Islet of Langerhans (tissue), 1 donor: ENCODE measurements around the gene JAG1.

Experiments
- FAIRE-seq: peaks from one replicate; lab custom pipeline; 2011; peaks lifted over from hg19 to GRCh38; lab: Jason Lieb, UNC

JAG1 gene

DNA sequence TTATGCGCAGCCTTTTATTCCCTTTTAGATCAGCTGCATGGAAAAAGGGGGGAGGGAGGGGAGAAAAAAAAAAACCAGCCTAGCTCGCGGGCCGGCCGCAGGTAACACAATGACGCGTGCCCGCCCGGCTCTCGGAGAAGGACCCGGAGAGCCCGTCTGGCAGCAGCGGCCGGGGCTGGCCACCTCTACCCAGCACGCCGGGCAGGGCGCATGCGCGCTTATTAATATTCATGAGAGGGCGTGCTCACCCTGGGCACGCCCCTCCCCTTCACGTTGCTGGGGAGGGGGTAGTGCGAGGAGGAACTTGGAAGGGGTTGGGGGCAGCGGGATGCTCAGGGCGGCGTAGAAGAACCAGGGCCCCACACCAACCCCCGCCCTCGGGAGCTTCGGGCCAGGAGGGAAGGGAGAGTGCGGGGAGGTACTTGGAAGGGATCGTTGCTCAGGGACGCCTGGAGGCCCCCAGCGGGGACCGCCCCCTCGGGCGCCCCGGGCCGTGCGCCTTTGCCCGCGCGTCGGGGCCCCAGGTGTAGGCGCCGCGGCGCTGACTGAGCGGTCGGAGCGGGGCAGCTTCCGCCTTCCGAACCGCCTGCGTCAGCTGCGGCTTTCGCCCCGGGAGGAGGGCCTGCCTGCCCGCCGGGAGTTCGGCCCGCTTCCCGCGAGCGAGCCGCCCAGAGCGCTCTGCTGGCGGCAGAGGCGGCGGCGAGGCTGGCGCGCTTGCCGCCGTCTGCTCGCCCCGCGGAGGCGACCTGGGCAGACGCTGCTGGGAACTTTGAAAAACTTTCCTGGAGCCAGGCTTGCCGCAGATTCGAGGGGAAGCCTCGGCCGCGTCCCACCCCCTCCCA, at the start of gene JAG1:
Gene JAG1, minus strand, starts transcription at position 158 of the 842 bp plus-strand sequence. CDS start 469 bp downstream, outside the sequence.
- no peak for FAIRE-seq

DNA sequence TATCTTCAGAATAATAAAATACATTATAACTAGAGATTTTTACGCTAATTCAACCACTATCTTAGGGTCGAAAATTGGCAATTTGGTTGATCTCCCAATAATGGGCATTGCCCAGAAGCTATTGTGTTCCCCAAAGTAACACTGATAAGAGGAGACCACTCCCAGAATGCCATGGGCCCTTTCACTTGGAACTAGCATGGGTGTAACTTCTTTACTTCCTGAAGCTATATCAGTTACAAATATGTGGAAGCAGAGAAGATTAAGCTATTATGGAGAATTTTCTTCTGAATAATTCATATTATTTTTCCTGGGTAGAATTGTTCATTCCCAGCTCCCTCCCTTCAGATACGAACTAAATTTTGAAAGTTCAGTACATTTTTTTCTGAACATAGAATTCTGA, 48.2 kb upstream of the JAG1 start:
- no peak for FAIRE-seq

DNA sequence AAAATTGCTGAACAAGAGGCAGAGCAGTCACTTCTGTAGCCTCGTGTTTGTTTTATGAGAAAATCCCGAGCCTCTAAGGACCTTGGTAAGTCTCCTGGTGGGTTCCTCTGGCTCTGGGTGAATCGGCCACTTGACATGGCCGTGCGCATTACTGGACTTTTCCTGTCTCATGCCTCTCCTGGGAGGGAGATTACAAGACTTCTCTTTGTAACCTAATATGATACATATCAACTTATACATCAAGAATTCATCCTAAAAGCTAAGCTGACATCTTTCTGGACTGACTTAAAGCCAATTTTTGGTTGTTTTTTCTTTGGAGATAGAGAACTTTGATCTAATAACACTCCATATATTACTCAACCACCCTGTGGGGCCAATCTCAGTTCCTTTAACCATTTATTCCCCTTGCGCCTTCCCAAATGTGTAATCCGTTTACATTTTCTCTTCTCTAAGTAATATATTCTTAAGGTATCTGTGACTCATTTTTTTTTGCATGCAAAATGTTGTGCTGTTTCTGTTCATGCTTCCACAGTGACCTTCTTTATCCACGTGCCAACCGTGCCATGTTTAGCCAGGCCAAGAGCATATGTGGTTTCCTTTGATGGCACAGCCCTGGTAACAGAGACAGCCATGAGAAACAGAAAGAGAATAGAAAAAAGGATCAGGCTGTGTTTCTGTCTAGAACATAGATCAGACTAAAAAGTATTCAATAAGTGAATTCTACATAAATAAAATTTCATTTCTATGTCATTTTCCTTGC, 47.5 kb upstream of the JAG1 start:
- no peak for FAIRE-seq

DNA sequence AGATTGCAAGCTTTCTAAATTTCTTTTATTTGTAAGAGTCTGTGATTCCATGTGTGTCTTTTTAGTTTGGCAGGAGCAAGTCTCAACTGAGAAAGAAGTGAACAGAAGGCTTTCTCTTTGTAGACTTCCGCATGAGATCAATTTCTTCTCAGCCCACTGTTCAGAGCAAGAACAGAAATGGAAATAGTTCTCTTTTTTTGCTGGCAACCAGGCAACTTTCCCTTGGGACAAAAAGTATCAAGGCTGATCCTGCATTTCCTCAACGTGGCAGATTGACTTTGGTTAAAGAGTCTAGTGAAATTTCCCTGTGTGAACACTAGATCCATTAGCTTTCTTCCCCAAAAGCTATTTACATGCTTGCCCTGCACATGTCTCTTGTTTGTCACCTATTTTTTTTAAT, 46.8 kb upstream of the JAG1 start:
- no peak for FAIRE-seq

DNA sequence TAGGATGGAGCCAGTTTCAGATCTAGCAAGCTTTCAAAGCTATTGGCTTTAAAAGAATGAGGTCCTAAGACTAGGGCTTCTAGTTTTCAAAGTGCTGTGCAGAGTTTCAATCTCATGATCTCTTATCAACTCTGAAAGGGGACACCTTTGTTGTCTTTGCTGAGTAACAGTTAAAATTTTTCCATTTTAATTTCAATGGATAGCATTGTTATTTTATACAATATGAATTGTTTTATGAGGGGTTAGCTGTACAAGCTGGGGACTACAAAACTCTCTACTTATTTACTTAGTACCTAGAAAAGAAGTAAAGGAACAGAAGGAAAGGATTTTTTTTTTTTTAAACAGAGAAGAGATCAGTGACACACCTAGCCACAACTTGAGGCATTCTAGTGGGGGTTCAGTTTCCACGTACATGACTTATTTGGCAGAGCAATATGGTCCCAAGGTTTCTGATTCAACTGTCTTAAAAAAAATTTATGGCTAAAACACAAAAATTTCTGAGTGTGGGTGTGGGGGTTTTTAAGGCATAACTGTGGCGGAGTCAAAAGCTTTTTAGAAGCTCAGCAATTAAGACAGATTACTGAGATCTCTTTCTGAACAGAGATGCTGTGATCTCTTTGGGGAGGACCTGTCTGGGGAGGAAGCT, 46.1 kb upstream of the JAG1 start:
- no peak for FAIRE-seq

DNA sequence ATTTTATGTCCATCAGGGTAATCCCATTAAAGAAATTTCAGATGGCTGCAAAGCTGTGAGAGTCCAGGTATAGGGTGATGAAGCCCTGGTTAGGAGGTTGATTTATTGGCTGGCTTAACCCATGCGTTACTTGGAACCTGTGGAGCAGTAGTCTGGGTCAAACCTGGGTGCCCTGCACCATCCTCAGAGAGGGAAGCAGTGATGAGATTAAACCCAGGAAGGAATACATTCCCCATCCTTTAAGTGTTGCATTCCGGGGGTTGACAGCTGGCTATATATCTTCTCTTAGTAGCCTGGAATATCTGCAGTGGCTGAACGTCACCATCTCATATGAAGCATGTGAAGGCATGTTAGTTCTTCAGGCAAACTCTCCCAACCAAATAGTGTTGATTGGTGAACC, 44.9 kb upstream of the JAG1 start:
- FAIRE-seq, result no peak

DNA sequence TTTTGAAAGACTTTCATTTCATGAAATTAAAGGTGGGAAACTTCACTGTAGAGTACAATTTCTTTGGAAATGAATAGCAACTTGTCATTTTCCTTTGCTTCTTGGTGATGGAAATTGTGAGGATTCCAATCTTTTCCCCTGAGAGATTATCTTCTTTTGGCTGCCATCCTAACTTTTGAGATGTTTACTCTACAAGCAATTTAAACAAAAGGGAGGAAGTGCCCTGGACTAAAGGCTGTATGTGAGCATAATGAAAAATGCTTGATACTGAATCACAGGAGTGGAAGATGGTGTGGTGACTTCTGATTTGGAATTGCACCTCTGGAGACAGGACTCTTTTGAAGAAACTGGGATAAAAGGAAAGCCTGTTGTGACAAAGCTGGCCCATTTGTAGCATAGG, 43.1 kb upstream of the JAG1 start:
- FAIRE-seq, result no peak

DNA sequence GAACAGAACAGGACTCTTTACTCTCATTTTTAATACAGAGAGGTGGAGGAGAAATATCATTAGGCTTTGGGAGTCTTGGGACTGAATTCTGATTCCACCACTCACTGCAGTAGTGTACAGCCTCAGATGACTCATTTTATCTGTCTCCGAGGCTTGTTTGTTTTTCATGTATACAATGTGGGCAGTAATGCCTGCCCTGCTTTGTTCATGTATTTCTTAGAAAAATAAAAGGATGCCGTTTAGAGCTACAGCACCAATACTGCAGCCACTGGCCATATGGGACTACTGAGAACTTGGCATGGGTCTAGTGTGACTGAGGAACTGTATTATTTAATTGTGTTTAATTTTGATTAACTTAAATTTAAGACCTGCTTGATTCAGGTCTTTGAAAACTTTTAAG, 41.2 kb upstream of the JAG1 start:
- no peak for FAIRE-seq

DNA sequence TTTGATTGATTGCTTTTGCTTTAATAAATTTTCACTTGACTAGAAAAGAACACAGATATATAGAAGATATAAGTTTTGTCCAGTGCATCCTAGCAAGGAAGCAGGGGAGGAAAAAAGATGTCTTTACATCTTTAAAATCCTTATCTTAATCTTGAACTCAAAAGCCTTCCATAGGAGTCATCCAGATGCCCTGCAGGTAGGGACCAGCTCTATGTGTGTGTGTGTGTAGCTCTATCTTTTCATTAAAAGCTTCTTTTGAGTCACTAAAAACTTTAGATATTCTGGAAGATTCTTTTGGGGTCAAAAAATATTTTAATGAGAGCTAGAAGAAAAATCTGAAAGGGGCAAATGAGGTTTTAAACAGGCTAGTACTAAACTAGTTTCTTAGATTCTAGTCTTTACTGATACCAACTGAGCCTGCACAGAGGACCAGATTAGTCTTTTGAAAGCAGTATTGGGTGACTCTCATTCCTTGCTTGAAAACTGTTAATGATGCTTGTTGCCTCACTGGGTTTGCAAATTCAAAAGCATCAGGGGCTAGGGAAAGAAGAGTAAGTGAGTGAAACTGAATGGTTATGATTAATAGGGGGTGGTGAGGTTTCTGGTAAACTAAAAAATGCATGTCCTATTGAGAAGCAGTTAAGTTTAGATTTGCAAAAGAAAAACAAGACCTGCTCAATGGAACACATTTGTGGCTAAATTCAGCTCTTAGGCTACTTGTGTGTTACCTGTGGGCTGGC, 40.6 kb upstream of the JAG1 start:
- no peak for FAIRE-seq

DNA sequence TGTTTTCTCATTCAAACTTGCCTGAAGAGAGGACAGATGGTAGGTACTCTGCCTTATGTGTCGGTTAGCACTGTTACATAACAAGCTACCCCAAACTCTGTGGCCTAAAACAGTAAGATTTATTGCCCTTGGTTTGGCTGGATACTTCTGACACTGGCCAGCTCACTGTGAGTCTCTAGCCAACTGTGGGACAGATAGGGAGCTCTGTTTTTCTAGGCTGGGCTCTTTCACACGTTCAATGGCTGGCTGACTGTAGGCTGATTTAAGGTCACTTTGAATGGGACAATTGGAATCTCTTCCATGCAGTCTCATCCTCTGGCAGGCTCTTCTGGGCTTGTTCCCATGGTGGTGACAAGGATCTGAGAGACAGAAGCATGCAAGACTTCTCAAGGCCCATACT, 39.4 kb upstream of the JAG1 start:
- FAIRE-seq, result no peak

DNA sequence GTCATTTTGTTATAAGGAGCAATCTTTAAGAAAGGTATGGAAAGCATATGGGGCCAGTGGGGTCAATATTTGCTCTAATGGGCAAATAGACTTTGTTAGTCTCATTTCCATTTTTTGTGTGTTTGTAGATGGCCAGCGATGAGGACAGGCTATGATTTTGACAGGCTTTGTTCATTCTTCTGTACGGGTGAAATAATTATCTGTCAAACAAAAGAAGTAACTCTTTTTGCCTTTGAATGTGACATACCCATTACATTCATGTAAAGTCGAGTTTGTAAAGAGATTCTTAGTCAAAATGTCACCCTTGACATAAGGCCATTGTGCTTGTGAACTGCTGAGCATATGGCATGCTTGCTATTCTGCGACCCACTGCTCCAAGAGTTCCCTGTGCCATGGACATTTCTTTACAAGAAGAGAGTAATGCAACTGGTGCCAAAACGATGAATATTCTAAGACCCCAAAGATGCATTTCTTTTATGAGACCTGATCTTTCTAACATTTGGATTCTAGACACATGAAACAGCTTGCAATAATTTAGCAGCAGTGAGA, 38.2 kb upstream of the JAG1 start:
- no peak for FAIRE-seq

DNA sequence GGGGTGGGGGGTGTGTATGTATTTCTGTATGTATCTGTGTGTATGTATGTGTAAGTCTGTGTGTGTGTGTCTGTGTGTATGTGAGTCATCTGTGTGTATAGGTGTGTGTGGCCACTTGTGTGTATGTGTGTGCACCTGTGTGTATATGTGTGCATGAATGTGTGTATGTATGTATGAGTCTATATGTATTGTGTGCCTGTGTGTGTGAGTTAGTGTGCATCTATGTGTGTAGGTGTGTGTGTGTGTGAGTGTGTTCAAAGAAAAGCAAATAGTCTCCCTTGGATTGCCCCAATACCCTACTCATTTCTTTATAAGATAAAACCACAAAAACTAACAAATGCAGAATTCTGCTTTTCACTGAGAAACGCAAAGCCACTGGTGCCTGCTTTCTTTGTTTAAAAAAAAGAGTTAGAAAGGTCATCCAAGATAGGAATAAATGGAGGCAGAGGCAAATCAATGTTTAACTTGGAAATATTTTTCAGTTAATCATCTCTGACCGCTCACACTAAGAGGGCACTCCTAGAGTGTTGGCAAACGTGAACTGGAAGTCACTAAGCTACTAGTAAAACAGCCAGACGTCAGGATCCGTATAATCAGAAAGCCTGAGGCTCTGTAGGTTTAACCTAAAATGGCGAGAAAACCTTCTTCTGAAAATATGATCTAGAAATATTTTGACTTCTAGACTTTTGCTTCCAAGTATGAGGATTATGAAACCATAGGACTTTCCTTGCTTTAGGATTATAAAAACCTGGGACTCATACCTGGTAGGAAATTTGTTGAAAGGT, 37.4 kb upstream of the JAG1 start:
- FAIRE-seq, result no peak

DNA sequence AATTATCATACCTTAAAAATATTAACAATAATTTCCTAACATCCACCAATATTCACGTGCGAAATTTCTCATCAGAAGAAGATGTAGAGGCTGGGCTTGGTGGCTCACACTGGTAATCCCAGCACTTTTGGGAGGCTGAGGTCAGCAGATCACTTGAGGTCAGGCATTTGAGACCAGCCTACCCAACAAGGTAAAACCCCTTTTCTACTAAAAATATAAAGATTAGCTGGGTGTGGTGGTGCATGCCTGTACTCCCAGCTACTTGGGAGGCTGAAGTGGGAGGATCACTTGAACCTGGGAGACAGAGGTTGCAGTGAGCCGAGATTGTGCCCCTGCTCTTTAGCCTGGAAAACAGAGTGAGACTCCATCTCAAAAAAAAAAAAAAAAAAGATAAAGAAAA, 36.1 kb upstream of the JAG1 start:
- FAIRE-seq, result no peak

DNA sequence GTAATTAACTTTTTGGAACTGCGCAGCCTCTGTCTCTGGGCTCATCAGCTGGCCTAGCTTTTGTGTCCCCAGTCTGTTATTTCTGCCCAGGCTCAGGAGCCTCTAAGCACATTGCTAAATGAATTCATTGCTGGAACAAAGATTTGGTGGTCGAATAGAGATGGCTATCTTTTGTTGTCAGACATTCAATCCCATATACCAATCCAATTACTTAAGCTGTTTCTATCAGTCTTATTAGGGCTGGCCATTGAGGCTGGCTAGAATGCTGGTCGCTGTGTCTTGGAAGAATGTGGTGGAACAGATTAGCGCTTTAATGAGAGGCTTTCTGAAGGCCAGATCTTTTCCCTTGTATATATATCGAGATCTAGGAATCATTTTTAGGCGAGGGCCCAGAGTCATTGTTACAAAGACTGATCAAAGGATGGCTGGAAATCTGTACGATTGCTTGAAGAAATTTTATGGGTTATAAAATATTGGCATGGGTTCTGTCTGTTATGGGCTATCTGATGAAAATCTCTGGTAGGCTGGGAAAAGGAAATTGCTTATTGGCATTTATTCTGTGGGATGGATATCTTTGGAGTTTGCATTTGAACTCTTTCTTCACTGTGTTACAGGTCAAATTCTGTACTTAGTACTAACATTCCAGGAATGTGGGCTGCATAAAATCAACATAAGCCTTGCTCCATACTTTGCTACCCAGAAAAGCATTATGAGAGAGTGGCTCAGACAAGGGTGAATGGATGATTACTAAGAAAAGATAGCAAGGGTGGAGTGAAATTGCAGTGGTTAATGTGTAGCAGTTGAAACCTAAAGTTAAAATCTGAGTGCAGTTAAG, 34.8 kb upstream of the JAG1 start:
- no peak for FAIRE-seq

DNA sequence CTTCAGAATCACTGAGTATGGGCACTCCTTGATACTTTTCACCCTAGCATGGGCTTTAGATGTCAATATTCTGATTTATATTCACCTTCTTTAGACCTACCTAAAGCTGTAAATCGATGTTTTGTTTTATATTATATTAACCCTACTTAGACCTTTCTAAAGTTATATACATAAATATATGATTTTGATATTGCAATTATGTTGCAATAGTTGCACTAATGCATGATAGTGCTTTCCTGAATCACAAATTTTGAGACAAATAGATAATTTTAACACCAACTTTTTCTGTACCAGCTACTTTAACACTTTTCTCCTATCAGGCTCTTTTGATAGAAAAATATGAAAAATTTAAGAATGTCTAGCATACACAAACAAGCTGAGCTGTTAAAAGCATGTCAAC, 34.0 kb upstream of the JAG1 start:
- no peak for FAIRE-seq

DNA sequence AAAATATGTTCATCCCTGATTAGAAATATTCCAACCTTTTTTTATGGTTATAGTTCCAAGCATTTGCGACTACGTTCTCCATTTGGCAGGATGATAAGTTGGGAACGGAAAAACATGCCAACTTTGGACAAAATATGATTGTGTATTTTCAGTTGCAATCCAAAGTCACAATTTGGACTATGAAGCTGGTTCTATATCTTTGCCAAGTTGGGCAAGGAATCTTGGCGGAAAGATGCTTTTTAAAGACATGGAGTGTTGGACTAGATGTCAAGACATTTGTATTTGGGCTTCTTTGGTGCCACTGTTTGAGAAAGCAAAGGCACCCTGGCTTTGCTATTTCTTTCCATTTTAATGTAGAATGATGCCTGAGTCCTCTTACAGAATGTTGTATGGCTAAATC, 33.3 kb upstream of the JAG1 start:
- no peak for FAIRE-seq

DNA sequence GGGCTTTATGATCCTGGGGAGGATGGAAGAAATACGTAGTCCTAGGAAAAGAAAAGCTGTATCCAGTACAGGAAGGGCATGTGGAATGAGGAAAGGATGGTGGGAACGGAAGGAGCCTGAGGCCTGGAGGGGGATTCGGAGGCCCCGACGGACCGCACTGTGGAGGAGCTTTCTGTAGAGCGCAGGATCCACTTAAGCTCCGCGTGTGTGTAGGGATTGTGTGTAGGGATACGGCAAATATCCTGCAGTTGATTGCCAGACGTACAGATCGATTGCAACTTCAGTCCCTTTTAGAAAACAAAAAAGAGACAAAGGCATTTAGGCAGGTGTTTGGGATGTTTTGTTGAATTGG, 32.6 kb upstream of the JAG1 start:
- no peak for FAIRE-seq

DNA sequence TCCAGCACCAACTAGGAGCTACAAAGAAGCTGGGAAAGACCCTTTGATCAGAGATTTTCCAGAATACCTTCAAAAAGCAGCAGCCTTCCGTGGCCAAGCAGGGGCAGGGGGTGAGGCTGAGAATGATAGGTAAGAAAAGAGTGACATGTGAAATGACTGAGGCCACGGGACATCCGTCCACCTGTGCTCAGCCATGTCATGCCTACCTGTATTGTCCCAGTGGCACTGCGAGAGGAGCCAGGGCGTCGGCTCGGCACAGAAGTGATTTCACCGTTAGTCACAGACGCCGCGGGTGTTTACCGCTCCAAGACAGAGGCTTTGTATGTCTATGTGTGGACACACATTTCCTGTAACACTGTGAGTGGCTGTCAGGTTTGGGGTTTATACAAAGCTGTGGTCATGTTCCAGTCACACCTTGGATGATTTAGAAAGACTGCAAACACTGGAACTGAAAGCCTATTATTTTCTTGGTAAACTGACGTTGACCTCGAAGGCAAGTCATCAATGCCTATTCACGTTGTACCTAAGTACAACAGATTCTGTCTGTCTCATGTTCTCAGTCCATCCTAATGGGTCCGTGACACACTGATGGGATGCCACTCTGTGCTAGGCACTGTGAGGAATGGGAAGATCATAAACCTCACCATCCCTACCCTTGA, 32.1 kb upstream of the JAG1 start:
- no peak for FAIRE-seq

DNA sequence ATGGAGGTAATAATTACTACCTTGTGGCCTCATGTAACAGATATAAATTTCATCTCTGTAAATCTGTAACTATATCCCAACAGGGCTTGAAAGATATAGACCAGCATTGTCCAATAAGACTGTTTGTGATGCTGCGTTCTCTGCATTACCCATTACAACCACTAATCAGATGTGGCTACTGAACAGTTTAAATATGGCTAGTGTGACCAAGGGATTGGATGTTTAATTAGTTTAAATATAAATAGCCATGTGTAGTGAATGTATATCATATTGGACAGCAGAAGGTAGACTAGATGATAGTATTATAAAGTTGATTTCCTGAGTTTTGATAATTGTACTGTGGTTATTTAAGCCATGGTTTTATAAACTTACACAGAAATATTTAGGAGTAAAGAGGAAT, 27.8 kb upstream of the JAG1 start:
- no peak for FAIRE-seq

DNA sequence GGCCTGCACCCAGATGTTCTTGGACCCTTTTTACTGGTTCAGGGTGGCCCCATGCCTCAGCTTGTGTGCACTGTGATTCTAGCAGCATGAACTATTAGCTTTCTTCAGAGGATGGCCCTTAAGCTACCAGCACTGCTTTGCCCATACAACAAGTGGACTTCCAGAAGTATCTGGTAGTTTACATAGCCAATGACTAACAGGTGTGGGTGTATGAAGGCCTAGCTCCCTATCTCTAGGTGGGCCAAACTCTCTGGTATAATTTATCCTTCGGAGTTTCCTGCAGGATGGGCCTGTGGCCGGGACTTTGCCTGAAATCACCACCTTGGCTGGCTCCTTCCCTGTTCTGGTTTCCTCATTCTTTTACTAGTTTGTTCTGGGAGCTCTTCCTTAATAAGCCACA, 26.1 kb upstream of the JAG1 start:
- FAIRE-seq, result no peak
